ENCODE measurements around the gene PKD1L1.
"Not testable (repeated sequence)": the region's sequence is repeated elsewhere in the genome, so short reads cannot be mapped to it uniquely, and the experiment has no call there.

Gene PKD1L1

DNA sequence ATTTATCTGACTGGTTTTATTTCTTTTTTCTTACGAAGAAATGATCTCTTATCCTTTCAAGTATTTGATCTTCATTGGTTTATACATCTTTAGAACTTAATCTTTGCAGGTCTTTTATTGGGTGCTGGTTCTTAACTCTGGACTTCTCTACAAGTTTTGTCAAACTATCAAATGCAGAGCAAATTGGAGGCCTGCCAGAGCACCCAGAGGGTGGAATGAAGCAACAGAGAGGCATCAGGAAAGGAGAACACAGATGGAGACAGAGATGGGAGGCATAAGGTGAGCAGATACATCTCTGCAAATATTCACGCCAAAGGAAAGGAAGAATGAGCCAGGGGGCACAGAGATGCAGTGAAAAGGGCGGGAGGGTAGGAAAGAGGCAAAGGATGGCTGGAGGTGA, 130.3 kb downstream of the PKD1L1 start:
- no peak for DNase-seq

DNA sequence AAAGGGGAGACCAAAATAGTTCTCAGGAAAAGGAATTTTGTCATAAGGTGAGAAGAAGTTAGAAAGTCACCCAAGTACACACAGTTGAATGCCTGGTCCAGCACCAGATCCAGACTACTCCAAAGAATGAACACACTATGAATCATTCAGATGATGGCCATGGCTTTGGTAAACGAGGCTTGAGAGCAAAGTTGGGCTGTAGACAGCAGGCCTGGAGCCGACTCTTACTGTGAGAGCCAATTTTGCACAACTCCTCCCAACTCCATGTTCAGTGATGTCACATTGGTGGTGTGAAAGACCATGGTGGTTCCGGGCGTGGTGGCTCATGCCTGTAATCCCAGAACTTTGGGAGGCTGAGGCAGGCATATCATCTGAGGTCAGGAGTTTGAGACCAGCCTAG, 131.6 kb downstream of the PKD1L1 start:
- no peak for DNase-seq

DNA sequence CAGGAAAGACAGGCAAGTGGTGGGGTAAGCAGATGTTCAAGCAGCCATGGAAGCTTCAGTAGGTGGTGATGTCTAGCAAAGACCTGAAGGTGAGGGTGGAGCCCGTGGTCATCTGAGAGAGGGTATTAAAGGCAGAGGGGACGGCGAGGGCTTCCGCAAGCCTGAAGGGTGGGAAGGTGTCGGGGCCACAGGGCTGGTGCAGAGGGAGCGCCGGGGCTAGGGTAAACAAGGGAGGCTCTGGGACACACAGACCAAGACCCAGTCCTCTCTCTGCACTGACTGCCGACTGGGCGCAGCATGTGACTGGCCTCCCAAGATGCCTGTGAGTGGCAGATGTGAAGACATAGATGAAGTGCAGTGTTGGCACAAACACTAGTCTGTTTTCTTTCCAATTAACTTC, 132.4 kb downstream of the PKD1L1 start:
- DNase-seq, result no peak

DNA sequence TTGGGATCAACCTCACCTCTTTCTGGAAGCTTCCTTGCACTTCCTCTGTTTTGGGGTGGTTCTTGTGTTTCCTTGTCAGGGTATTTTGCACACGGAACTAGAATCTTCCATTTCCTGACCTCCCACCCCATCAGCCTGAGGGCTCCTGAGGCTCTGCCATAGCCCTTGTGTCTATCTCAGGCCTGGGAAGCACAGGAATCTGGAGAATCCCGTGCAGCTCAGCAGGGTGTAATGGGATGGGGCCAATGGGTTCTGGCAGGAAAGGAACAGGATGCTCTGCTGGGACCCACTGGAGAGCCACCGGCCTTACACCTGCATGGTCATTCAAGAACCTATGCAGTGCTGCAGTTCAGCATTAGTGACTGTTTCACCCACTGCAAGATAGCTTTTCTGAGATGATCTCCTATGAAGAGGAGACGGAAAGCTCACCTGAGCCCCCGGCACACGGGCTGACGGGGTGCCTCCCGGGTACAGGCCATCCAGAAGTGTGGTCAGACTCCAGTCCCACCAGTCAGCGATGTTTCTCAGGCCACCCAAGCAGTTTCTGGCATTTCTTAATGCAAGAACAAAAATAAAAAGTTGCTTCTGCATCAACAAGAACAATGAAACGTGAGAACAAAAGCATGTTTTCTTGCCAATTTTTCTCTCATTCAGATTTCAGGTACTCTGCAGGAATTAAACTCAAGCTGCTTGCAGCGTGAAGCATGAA, 133.2 kb downstream of the PKD1L1 start:
- DNase-seq, result no peak

DNA sequence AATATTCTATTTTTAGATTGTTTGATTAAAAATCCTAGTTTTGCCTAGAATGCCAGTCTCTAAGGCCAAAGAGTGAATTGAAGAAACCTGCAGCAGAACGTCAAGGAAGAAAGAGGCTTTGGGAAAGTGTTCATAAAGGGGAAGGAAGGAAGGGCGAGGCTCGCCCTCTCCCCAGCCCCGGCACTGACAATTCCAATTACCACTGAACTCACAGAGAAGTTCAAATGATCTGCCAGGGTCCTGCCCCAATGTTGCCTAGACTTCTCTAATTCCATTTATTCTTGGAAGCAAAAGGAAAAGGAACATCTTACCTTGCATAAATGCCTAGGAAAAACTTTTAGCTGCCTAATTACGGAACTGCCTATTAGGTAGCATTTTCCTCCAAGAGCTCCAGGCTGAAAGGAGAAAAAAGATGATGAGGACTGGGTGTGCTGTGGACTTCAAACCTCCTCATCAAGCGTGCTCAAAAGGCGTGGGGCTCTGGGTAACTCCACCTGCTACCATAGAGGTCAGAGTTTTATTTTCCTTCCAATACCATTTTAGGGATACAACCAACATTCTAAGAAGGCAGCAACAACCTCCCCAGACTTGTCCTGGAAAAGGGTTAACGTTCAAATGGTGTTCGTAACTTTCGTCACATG, 134.5 kb downstream of the PKD1L1 start:
- no peak for DNase-seq

DNA sequence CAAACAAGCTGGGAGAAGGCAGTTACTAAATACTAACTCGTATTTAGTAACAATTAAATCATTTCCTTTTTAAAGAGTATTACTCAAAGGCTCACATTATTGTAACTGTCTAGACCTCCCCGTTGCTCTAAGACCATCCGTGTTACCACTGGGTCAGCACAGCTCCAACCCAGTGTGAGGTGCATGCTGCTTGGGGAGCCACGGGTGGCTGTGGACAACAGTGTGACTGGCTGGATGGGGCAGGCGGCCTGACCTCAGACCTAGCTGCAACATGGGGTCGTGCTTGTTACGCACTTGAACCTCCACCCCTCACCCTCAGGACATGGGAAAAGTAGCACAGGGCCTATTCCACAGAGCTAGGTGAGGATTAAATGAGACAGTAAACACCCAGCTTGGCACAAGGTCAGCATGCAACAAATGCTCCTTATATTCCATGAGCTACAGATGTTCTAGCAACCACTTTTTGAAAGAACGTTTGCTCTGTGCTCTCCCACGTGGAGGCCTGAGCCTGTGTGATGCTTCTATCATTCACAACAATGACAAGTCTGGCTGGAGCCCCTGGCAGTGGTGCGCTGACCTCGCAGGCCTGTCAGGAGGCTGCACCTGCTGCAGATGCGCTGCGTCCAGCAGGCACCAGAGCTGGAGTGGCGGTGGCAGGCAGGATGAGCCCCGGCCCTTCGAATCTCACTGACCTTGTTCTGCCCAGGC, 135.7 kb downstream of the PKD1L1 start:
- no peak for DNase-seq

DNA sequence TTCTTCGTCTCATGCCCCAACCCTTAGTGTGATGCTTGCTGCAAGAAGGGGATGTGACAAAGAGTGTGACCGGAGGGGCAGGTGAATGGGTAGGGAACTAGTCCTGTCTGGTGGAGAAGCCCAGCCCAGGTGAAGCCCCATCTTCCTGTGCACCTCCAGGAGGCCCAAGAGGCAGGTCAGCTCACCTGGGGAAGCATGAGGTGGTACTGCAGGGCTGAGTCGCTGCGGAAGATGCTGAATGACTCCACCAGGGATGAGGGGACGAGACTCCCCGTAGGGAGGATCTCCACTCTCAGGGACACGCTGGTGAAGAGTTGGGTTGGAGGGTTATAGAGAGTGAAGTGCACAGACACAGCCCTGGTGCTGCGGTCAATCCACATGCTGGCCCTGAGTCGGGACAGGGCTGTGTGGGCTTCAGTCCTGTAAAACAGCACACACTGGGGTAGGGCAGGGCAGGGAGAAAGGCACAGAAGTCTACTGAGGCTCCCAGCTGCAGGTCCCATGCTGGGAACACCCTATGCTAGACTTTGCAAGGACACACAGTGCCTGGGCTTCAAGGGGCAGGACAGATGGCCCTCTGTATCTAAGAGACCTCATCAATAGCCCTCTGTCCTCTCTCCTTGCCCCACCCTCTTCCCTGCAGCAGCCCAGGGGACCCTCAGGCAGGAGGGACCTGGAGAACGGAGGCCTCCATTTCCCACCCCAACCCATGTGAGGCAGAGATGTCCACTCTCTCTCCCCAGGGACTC, 136.5 kb downstream of the PKD1L1 start:
- DNase-seq, result no peak

DNA sequence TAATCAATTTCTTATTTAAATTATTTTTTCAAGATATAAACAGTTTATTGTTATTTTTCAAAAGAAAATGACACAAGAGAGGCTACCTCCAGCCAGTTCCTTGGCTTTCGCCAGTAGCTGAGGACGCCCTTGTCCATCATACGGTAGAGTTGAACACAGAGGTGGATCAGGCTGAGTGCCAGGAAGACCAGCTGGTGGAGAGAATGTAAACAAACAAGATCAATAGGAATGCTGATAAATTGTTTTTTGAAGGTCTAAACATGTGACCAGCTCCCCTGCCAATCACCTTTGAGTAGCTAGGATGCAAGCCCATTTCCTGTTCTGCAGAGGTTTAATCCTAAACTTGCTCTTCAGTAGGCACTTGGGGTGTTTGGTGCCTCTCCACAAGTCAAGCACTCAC, 138.9 kb downstream of the PKD1L1 start:
- no peak for DNase-seq

DNA sequence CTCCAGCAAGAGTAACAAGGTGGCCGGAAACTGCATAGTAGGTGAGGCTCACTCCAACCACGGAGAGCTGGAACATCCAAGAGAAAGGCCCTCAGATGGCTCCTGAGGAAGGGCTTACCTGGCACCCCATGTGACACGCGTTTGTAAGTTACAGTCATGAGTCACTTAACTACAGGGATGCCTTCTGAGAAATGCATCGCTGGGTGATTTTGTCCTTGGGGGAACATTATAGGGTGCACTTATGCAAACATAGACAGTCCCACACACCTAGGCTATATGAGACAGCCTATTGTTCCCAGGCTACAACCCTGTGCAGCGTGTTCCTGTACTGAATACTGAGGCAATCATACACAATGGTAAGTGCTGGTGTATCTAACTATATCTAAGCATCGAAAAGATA, 139.9 kb downstream of the PKD1L1 start:
- no peak for DNase-seq

DNA sequence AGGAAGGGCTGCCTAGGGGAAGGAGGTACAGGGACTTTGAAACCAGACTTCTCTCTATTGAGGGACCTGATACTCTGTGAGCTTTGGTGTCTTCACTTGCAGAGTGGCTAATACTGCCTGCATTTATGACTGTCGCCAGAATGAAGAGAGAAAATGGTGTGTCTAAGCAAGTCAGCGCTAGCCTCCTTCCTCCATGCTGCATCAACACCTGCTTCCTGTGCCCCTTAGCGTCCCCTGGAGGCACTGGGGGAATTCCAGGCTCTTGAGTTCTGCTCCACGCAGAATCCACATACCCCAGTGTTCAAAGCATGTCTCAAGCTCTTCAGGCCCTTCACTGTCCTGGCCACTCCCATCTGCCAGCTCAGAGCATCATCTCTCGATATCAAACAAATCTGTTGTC, 140.5 kb downstream of the PKD1L1 start:
- no peak for DNase-seq

DNA sequence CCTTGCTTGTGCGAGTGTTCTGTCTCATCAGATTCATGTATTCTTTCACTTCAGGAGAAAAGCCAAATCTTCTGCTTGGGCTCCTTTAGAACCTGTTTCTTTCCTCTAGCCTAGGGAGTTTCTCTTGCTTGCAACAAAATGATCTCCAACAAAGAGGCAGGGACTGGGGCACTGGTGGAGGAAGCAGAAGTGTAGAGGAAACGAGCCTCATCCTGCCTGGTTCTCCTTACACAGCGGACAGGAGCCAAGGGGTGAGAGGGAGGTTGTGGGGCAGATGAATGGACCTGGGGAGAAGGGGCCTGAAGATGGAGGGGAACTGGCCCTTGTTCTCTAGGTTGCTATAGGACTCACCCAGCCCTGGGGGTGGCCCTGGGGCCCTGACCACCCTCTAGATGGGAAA, 141.1 kb downstream of the PKD1L1 start:
- no peak for DNase-seq

DNA sequence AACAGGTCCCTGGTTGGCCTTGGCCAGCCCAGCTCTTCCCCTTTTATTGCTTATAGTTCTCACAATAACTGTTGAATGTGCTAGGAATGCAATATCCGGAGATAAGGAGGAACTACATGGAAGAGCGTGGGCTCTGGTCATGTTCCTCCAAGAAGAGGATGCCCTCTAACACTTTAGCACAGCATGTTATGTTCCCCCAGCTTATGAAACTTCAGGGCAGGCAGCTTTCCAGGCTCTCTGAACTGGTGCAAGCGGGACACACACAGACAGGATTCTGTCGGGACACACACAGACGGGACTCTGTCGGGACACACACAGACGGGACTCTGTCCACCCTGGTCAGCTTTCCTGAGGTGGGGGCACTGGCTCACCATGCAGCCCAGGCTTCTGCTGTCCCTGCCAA, 141.6 kb downstream of the PKD1L1 start:
- DNase-seq, result no peak

DNA sequence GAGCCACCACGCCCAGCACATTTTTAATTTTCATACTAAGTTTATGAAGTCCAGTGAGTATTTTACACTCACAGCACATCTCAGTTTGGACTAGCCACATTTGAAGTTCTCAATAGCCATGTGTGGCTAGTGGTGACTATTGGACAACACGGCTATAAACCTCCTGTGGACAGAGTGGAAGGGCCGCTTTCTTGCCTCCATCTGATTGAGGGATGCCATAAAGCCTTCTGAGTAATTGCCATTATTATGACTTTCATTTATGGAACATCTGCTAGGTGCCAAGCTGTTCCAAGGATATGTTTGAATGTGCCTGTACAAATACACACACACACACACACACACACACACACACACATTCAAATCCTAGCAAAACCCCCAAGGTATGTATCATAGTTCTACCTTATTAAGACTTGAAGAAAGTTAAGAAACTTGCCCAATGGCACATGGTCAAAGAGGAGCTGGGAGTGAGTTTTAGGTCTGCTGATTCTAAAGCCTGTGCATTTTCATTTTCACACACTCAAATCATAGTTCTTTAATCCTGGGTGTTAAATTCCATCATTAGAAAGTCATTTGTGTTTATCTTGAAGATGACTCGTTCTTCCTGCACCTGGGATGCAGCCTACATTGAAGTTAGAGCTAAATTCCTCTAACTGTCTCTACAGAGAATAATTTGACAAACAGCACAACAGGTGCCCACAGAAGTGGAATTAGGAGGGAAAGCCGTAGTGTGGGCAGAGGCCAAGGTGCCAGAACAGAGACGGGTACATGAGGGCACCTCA, 143.3 kb downstream of the PKD1L1 start:
- DNase-seq, result no peak

DNA sequence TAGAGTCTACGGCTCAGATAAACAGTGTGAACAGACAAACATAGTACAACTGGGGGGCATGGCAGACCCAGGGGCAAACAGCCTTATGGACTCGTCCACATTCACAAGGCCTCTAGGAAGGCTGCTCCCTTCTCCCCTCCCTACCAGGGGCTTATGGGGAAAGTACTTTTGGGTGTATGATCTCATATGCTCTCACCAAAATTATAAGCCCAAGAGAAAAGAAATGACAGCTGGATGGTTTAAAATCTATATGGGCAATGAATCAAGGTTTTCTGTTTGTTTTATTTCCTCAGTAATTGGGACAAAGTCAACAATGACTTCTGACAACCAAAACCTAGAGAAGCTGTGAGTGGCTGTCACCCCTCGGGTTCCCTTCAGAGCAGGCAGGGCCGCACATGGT, 144.4 kb downstream of the PKD1L1 start:
- DNase-seq, result no peak

DNA sequence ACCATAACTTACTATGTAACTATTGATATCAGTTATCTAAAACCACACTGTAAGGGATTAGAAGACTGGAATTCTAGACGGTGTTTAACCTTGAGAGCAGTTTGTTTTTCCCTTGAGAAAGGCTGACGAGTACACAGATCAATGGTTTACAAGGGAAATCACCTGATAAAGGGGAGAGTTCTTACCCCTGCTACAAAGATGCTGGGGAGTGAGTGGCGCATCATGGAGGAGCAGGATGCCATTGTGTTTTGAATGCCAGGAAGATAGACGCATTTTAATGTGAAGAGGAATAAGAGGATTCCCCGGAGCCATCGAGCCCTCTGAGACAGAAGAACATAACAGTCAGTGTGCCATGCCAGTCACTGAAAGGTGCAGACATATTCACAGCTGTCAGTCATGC, 145.2 kb downstream of the PKD1L1 start:
- no peak for DNase-seq

DNA sequence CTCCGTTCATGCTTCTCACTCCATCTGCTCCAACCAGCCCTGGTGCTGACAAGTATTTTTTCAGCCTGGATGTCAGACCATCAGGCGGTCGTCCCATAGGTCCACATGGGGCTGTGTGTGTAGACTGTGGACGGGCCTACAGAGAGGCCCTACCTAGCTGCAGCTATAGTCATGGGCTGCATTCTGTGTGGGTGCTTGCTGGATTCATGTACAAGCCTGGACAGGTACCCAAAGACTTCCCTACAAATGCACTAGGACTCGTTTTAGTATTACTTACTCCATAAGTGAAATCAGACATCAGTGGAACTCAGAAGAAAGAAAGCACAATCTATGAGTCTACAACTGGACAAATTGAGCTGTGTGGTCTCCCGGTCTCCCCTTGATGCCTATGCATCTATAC, 146.8 kb downstream of the PKD1L1 start:
- no peak for DNase-seq

DNA sequence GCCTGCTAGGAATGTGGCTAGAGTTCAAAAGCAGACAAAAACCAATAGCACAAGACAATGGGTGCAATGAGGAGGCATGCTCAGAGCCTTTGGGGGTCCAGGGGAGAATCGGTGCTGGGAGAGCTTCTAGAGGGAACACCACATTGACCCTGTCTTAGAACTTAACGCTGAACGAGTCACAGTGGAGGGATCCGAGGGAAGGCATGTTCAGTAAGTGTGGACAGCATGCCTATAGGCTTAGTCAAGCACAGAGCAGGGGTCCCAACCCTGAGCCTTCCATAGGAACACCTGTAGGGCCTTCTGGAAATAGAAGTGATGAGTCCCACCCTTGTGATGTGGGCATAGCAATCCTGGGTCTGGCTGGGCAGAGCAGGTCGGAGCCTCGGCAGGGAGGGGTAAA, 148.7 kb downstream of the PKD1L1 start:
- no peak for DNase-seq

DNA sequence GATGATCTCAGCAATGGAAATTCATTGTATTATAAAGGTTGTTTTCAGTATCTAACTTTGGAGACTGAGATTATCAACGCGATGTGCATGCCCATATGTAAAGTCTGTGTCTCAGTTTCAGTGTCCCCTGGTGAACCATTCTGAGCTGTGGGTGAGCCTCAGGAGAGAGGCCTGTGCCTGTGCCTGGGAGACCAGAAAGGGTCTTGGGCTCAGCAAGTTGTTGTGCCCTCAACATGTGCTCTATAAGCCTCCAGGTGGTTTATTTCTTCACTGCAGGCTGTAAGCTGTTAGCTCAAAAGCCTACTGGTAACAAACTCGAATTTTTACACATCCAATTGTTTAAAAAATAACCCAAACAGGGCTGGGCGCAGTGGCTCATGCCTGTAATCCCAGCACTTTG, 151.9 kb downstream of the PKD1L1 start:
- DNase-seq, result no peak

DNA sequence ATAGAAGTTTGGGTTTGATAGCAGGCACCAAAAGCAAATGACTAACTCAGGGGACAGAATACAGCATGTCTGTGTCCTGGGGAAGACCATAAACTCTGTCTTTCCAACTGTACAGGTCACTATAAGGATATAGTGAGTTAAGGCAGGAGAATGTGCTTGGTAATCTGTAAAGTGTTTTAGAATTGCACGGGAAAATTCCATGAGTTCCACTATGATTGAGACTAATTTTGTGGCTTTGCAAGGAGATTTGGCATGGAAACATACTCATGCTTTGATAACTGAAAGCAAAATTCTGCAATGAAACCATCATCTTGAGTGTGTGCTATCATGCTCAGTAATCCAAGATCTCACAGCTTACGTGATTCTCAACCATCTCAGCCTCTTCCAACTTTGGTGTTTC, 152.6 kb downstream of the PKD1L1 start:
- DNase-seq, result peak; percentile 76

DNA sequence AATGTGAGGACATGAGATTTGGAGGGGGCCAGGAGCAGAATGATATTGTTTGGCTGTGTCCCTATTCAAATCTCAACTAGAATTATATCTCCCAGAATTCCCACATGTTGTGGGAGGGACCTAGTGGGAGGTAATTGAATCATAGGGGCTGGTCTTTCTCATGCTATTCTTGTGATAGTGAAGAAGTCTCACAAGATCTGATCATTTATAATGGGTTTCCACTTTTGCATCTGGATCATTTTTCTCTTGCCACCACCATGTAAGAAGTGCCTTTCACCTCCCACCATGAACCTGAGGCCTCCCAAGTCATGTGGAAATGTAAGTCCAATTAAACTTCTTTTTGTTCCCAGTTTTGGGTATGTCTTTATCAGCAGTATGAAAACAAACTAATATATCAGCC, 153.1 kb downstream of the PKD1L1 start:
- not testable (repeated sequence) for DNase-seq

DNA sequence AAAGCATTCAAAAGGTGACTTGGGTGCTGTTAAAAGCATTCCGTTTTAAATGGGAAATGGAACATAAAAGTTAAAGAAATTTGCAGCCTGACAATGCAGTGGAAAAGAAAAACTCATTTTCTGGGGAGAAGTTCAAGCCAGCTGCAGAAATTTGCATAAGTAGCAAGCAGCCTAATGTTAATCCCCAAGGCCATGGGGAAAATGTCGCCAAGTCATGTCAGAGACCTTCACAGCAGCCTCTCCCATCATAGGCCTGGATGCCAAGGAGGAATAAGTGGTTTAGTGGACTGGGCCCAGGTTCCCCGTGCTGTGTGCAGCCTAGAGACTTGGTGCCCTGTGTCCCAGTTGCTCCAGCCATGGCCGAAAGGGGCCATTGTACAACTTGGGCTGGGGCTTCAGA, 154.2 kb downstream of the PKD1L1 start:
- no peak for DNase-seq

DNA sequence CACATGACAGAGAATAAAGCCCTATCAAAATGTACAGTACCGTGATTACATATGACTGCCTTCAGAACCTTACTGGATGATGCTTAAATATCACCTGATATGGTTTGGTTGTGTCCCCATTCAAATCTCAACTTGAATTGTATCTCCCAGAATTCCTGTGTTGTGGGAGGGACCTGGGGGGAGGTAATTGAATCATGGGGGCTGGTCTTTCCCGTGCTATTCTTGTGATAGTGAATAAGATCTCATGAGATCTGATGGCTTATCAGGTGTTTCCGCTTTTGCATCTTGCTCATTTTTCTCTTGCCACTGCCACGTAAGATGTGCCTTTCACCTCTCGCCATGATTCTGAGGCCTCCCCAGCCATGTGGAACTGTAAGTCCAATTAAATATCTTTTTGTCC, 155.1 kb downstream of the PKD1L1 start:
- not testable (repeated sequence) for DNase-seq

Data from amniotic stem cell (primary cell).